BJ (cell line): ENCODE data around the gene IGFBP5. TPM values are rescaled to one million over a fixed set of nuclear protein-coding genes. Genes with fewer than 3 reads are reported as not detected.

ENCODE experiments used
- CTCF ChIA-PET: fragments of 350-600 bp; formaldehyde crosslinking; extraction: SDS; loops from one replicate; lab custom pipeline; 2021; ENCODE audit warnings: antibody characterized with exemption, inconsistent platforms; lab: Yijun Ruan, JAX
- POLR2A ChIA-PET: fragments of 300-600 bp; sonication (Branson Sonifier 250); formaldehyde crosslinking; extraction: SDS; loops from one replicate; lab custom pipeline; 2021; ENCODE audit warnings: antibody characterized with exemption; lab: Charles Lee
- DNase-seq: peaks from one replicate; pipeline ENCODE4 v3.0.0-alpha.2; 2011; ENCODE audit warnings: low read depth
- H3K27me3 ChIP-seq: 2 replicates; pipeline ENCODE4 v1.6.0; 2011; ENCODE audit warnings: low read length; ENCODE audit not compliant: control insufficient read depth, insufficient read depth
- H3K36me3 ChIP-seq: 2 replicates; pipeline ENCODE4 v1.5.1; 2011; ENCODE audit warnings: low read length; ENCODE audit not compliant: control insufficient read depth, insufficient read depth
- H3K4me3 ChIP-seq: 2 replicates; pipeline ENCODE4 v1.5.1; 2011; ENCODE audit warnings: low read depth, mild to moderate bottlenecking, control low read depth, low read length
- CTCF ChIP-seq: IDR thresholded peaks from 2 replicates; pipeline ENCODE4 v1.5.1; 2011; ENCODE audit warnings: low read depth, mild to moderate bottlenecking, control low read depth, inconsistent platforms, low read length, moderate library complexity; ENCODE audit not compliant: insufficient read depth
- polyA plus RNA-seq: library from polyadenylated mRNA; depleted of rRNA; stranded (reverse); fragments of >200 nt; gene quantifications from 2 replicates; pipeline ENCODE4 v1.2.3, GENCODE V29; 2011

Gene IGFBP5
- polyA plus RNA-seq, 1 experiment: 1,060 TPM

DNA sequence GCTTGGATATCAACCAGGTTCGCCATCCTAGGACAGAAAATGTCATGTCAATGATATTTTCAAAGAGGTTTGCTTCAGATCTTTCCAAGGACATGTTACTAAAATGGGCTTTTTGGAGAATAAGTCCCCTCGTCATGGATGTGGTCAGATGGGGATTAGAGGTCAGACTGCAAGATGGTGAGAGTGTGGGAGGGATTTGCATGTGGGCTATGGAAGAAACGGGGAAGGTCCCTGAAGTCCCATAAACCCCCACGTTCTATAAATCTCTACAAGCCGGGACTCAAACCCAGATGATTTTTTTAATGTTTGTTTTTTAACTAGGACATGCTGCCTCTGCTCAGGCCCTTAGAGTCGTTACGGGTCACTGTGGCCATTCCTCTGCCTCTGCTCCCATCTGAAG lies 37.7 kb upstream of the IGFBP5 start:
- Histone ChIP-seq H3K36me3 (no peaks in the 10 kb centered on the region), H3K4me3 (no peak overlapping the region), H3K27me3 (peaks cover 2% of the 10 kb centered on the region)
- POLR2A ChIA-PET: no interaction called here
- no peak for TF ChIP-seq CTCF
- DNase-seq: no peak
- CTCF ChIA-PET: no interaction called here

DNA sequence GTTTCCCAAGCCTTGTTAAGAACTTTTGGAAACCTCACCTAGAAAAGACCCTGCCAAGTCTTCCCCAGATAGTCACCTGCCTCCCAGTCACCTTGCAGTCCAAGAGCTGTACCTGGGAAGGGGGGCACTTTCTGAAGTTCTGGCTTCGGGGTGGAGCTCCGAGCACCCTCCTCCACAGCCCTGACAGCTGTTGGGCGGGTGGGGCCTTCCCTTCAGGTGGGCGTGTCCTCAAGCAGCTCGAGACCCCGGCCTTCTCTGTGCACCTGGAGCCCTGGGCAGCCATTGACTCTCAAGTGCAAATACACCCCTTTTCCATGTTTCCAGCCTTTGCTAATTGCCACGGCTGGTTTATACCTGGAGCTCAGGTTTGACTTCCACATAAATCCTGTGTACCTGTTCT lies 37.0 kb upstream of the IGFBP5 start:
- H3K4me3 ChIP-seq: no peak overlapping the region
- ChIA-PET CTCF (no interaction called here), POLR2A (no interaction called here)
- no peaks in the 10 kb centered on the region for H3K36me3 ChIP-seq
- no peak for TF ChIP-seq CTCF
- no peak for DNase-seq
- H3K27me3 ChIP-seq: peaks cover 2% of the 10 kb centered on the region

GRCh38 chr2:216731465-216731864 lies 36.1 kb upstream of the IGFBP5 start:
- TF ChIP-seq CTCF: no peak
- no peak for DNase-seq
- ChIA-PET POLR2A (no interaction called here), CTCF (interaction anchor here (0.7 kb wide), 1 partner anchor 239 kb away, joined by 3 read pairs; no protein-coding TSS in a partner anchor)
- Histone ChIP-seq H3K4me3 (no peak overlapping the region), H3K36me3 (no peaks in the 10 kb centered on the region), H3K27me3 (peaks cover under 1% of the 10 kb centered on the region)

DNA sequence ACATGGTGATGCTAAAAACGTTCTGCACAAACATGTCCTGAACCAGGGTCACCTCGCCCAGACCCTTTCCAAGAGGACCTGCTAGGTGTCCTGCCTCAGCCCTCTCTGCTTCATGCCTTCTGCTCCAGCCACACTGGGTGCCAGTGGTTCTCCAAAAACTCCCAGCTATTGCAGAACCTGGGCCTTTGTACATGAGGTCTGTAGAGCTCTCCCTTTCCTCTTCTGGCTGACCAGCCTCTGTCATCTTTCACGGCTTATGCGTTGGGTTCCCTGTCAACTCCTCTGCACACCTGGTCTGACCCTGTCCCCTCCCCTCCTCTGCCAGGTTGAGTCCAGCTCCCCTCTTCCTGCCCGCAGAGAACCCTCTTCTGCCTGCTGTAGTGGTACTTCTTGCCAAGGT lies 35.5 kb upstream of the IGFBP5 start:
- TF ChIP-seq CTCF: no peak
- H3K36me3 ChIP-seq: no peaks in the 10 kb centered on the region
- POLR2A ChIA-PET: no interaction called here
- CTCF ChIA-PET: interaction anchor here (0.5 kb wide), 1 partner anchor 11 kb away, joined by 3 read pairs; no protein-coding TSS in a partner anchor
- no peaks in the 10 kb centered on the region; the same call in none of the 2 replicates for H3K27me3 ChIP-seq
- no peak for DNase-seq
- no peak overlapping the region for H3K4me3 ChIP-seq

GRCh38 chr2:216727346-216728122 lies 32.2 kb upstream of the IGFBP5 start:
- Histone ChIP-seq H3K36me3 (no peaks in the 10 kb centered on the region), H3K27me3 (no peaks in the 10 kb centered on the region; the same call in none of the 2 replicates), H3K4me3 (no peak overlapping the region)
- DNase-seq: no peak
- POLR2A ChIA-PET: no interaction called here
- CTCF ChIA-PET: interaction anchor here (1.2 kb wide), 1 partner anchor 17 kb away, joined by 3 read pairs; no protein-coding TSS in a partner anchor
- TF ChIP-seq CTCF: no peak
